ENCODE measurements around the gene MARCKSL1.
"Not testable (repeated sequence)": the region's sequence is repeated elsewhere in the genome, so short reads cannot be mapped to it uniquely, and the experiment has no call there.

MARCKSL1 gene

DNA sequence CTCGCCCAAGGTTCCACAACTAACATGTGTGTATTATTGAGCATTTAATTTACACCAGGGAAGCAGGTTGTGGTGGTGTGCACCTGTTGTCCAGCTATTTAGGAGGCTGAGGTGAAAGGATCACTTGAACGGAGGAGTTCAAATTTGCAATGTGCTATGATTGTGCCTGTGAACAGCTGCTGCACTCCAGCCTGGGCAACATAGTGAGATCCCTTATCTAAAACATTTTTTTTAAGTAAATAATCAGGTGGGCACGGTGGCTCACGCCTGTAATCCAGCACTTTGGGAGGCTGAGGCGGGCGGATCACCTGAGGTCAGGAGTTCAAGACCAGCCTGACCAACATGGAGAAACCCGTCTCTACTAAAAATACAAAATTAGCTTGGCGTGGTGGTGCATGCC is 51.3 kb downstream of the MARCKSL1 start:
- not testable (repeated sequence) for DNase-seq

Measured in CD4-positive, alpha-beta T cell treated with Interferon gamma for 1 hour (primary cell).